PC-9 (cell line): Measurements from ENCODE around the gene PILRA.

Source experiments
- CTCF ChIP-seq: fragments of 200-600 bp; sonication (generic); conservative IDR thresholded peaks from 2 replicates; pipeline ENCODE4 v1.6.1; 2017; ENCODE audit warnings: mixed run types, antibody characterized with exemption, mild to moderate bottlenecking, moderate library complexity
- EZH2 ChIP-seq: fragments of 200-600 bp; sonication (generic); IDR thresholded peaks from 2 replicates; pipeline ENCODE4 v1.8.0; 2017; ENCODE audit warnings: antibody characterized with exemption, low read depth

DNA sequence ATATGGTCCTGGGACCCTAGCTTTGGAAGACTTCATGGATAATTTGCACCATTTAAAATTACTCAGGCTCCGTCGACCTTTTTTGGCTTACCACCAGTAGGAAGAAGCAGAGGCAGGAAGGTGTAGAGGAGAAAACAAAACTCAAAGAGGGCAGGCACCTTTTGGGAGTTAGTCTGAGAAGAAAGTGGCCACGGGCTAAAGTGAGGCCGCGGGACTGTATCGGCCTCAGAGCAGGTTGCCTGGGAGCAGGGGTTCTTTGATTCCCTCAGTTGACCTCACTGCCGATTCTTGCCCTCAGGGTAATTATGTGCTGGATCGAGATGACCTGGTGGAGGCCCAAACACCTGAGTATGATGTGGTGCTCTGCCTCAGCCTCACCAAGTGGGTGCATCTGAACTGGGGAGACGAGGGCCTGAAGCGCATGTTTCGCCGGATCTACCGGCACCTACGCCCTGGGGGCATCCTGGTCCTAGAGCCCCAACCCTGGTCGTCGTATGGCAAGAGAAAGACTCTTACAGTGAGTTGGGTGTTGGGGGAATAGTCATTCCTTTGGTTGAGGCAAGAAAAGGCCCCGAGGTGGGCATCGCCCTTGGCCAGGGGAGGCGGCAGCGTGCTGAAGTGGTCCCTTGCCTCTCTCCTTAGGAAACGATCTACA lies 59.5 kb downstream of the PILRA start:
- TF ChIP-seq CTCF, result no peak
- TF ChIP-seq EZH2, result no peak
